Prostate gland (tissue), 2 donors: ENCODE measurements around the gene WDR72. TPM values are rescaled to one million over a fixed set of nuclear protein-coding genes. Genes with fewer than 3 reads are reported as not detected.

ENCODE experiments used
- DNase-seq: peaks from one replicate; pipeline ENCODE4 v3.0.0-alpha.2; 2019; ENCODE audit warnings: low spot score
- H3K27ac ChIP-seq, 2 donors: fragments of 200-600 bp; sonication (generic); 2 replicates each; pipeline ENCODE4 v1.5.1; 2017 to 2019
- H3K27me3 ChIP-seq: fragments of 200-600 bp; sonication (generic); replicated peaks from 2 replicates; pipeline ENCODE4 v1.5.1; 2019; ENCODE audit not compliant: insufficient read depth
- H3K36me3 ChIP-seq, 2 donors: fragments of 200-600 bp; sonication (generic); 1 replicate in 1 of 2; 2 replicates in 1 of 2; pipeline versions ENCODE4 v1.5.1 to v1.8.1; 2017 to 2019
- H3K4me1 ChIP-seq: fragments of 200-600 bp; sonication (generic); replicated peaks from 2 replicates; pipeline ENCODE4 v1.5.1; 2019
- H3K4me3 ChIP-seq, 2 donors: fragments of 200-600 bp; sonication (generic); 2 replicates each; pipeline ENCODE4 v1.5.1; 2017 to 2019
- H3K9me3 ChIP-seq: fragments of 200-600 bp; sonication (generic); 2 replicates; pipeline ENCODE4 v1.5.1; 2017
- CTCF ChIP-seq, 4 experiments: fragments of 200-600 bp in 2 of 4; fragments of 450-650 bp in 2 of 4; sonication (generic) in 2 of 4; IDR thresholded peaks; 1 replicate in 3 of 4; 2 replicates in 1 of 4; pipeline ENCODE4 v1.5.1; 2016 to 2019; ENCODE audit warnings: antibody characterized with exemption in 4 of 4, mild to moderate bottlenecking in 2 of 4, moderate library complexity in 2 of 4
- POLR2A ChIP-seq: fragments of 450-650 bp; IDR thresholded peaks from one replicate; pipeline ENCODE4 v1.6.1; 2016; ENCODE audit warnings: antibody characterized with exemption, mild to moderate bottlenecking
- POLR2AphosphoS5 ChIP-seq: sonication (generic); formaldehyde crosslinking; IDR thresholded peaks from one replicate; pipeline ENCODE4 v1.6.1; 2017; ENCODE audit warnings: antibody characterized with exemption
- WGBS: methylation state at CpG from one replicate; pipeline ENCODE4 v1.1.5; 2018; 5-methylcytosine and 5-hydroxymethylcytosine counted together
- intact Hi-C: fragments of 100-400 bp; cut with DNase I; formaldehyde crosslinking; loops from one replicate; pipeline ENCODE4 v1.14.2; 2022
- total RNA-seq, 2 donors: library from RNA; depleted of rRNA; stranded (reverse); fragments of >200 nt; gene quantifications; one replicate each; pipeline ENCODE4 v1.1.0, GENCODE V29; 2016

The WDR72 gene
- total RNA-seq, 2 donors from 2014 or later, result 0.64 to 0.80 TPM

GRCh38 chr15:53757906-53758305, 1.6 kb downstream of the WDR72 start:
- 78% methylated on average over 6 of the region's 6 CpGs for WGBS
- no peak overlapping the region for H3K4me3 ChIP-seq

DNA sequence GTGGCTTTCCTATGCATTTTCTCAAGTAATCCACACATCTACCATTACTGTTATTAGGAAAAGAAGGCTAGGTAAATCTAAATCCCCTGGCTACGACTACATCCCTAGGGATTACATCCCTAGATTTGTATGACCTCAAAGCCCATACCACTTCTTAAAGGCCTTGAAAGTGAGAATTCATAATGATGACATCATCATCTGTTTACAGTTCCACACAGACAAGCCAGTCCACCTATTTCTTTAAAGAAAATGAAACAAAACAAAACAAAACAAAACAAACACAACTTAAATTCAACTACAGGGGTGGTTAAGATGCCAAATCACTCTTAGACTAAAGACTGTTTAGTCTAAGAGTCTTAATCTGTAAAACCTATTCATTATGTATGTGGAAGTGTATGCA, 5.7 kb downstream of the WDR72 start:
- intact Hi-C loops, result no loop called here
- H3K4me3 ChIP-seq, result no peak overlapping the region
- H3K9me3 ChIP-seq, result no peaks in the 10 kb centered on the region
- no peak overlapping the region for H3K27ac ChIP-seq
- WGBS, result 87% methylated on average over 1 of the region's 1 CpG
- H3K4me1 ChIP-seq, result no peaks in the 10 kb centered on the region
- no peaks in the 10 kb centered on the region for H3K36me3 ChIP-seq
- no peaks in the 10 kb centered on the region for H3K27me3 ChIP-seq
- no peak for TF ChIP-seq POLR2A
- no peak for TF ChIP-seq CTCF (IDR thresholded peaks at IDR 0.05)
- no peak for TF ChIP-seq POLR2AphosphoS5
- DNase-seq, result no peak

More at GRCh38 chr15:53757906-53758305, 1.6 kb downstream of the WDR72 start:
- Histone ChIP-seq H3K27me3 (no peaks in the 10 kb centered on the region), H3K36me3 (no peaks in the 10 kb centered on the region), H3K9me3 (no peaks in the 10 kb centered on the region), H3K4me1 (no peaks in the 10 kb centered on the region), H3K27ac (no peak overlapping the region)
- intact Hi-C loops, result no loop called here
- TF ChIP-seq CTCF (IDR thresholded peaks at IDR 0.05) (no peak), POLR2A (no peak), POLR2AphosphoS5 (no peak)
- no peak for DNase-seq

- intact Hi-C loops, result no loop called here
- DNase-seq, result no peak
- Histone ChIP-seq H3K9me3 (no peaks in the 10 kb centered on the region), H3K4me1 (no peaks in the 10 kb centered on the region), H3K4me3 (no peak overlapping the region), H3K36me3 (no peaks in the 10 kb centered on the region), H3K27ac (no peak overlapping the region), H3K27me3 (no peaks in the 10 kb centered on the region)
- 78% methylated on average over 4 of the region's 4 CpGs for WGBS
- TF ChIP-seq POLR2A, result no peak
- no peak for TF ChIP-seq CTCF (IDR thresholded peaks at IDR 0.05)
- no peak for TF ChIP-seq POLR2AphosphoS5
These were observed 7.1 kb downstream of the WDR72 start for GRCh38 chr15:53752406-53752805.

DNA sequence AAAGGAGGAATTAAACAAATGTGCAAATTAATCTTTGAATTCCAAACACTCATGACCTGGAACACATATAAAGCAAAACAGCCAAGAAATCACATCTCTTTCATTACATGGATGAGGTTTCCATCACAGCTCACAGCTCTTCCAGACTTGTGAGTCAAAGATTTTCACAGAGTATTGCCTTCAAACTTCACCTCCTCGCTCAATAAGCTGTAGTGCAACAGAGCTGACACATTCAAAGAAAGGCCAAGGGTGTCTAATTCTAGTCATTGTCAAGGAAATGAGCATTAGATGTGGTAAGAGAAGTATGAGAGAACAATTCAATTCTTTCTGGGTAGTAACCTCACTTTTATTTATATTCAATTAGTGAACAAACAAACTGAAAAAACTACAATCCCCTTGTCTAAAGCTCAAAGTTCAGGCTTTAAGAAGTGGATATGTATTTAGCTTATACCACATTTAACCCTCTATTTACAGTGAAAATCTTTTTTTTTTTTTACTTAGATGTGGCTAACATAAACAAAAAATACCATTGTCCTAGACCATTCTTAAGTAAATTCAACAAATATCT, 11.9 kb downstream of the WDR72 start:
- no peak for TF ChIP-seq POLR2A
- TF ChIP-seq CTCF (IDR thresholded peaks at IDR 0.05), result no peak
- no peak for TF ChIP-seq POLR2AphosphoS5
- 80% methylated on average over 1 of the region's 1 CpG for WGBS
- intact Hi-C loops, result no loop called here

DNA sequence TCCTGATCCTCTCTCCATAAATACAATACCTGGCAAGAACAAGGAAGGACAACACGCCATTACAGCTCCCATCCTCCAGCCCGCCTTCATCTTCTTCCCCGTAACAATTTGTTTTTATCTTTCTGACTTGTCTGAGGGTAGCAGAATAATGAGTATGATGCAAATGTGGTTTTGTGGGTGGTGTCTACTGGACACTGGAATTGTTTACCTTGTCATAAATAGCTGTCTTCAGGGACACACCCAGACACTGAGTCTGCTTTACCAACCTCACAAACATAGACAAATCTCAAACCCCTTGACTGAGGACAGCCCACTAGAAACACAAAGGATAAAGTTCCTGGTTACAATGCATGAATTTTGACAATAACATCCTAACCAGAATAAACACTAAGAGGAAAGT, 13.4 kb downstream of the WDR72 start:
- no peaks in the 10 kb centered on the region for H3K9me3 ChIP-seq
- no peak for DNase-seq
- H3K27ac ChIP-seq, result no peak overlapping the region
- no peaks in the 10 kb centered on the region for H3K36me3 ChIP-seq
- intact Hi-C loops, result no loop called here
- H3K4me3 ChIP-seq, result no peak overlapping the region
- no peak for TF ChIP-seq POLR2AphosphoS5
- no peak for TF ChIP-seq POLR2A
- no peak for TF ChIP-seq CTCF (IDR thresholded peaks at IDR 0.05)
- 68% methylated on average over 3 of the region's 3 CpGs for WGBS
- H3K4me1 ChIP-seq, result no peaks in the 10 kb centered on the region
- no peaks in the 10 kb centered on the region for H3K27me3 ChIP-seq

More for the DNA sequence above, 11.9 kb downstream of the WDR72 start:
- Histone ChIP-seq H3K9me3 (no peaks in the 10 kb centered on the region), H3K27me3 (no peaks in the 10 kb centered on the region), H3K36me3 (no peaks in the 10 kb centered on the region), H3K4me1 (no peaks in the 10 kb centered on the region), H3K27ac (no peak overlapping the region), H3K4me3 (no peak overlapping the region)
- no peak for DNase-seq
